ENCODE results near the gene ZXDC.

- TF ChIP-seq UBTF (IDR thresholded peaks at IDR 0.05; ENCODE audit: borderline replicate concordance in 1 of 2, low read depth in 2 of 2, low read length in 2 of 2) (no peak), ZNF263 (CRISPR knock-in tag; IDR thresholded peaks at IDR 0.05; ENCODE audit: borderline replicate concordance) (no peak), ZNF121 (CRISPR knock-in tag; conservative IDR thresholded peaks at IDR 0.05) (no peak)
Observed at GRCh38 chr3:126389794-126390146, 85.9 kb downstream of the ZXDC start.
